ENCODE results near the gene ASPSCR1. TPM values are rescaled to one million over a fixed set of nuclear protein-coding genes. Genes with fewer than 3 reads are reported as not detected.

ASPSCR1 gene
- total and polyA plus RNA-seq, 2 of the 8 experiments (the other 6 are each of a cell fraction or from before 2014, with no cell fraction given): 33.3 to 43.7 TPM

- no peak for TF ChIP-seq POU5F1 (IDR thresholded peaks at IDR 0.05; ENCODE audit: low read depth, low read length)
- no peak for TF ChIP-seq KDM4A (IDR thresholded peaks at IDR 0.05; ENCODE audit: low read depth, low read length, severe bottlenecking)
- TF ChIP-seq RNF2 (IDR thresholded peaks at IDR 0.05; ENCODE audit: borderline replicate concordance, low read depth, low read length, missing control alignments, poor library complexity, severe bottlenecking): no peak
- TF ChIP-seq EZH2 (IDR thresholded peaks at IDR 0.05; ENCODE audit: low read depth, low read length, severe bottlenecking): no peak
- TF ChIP-seq CBX8 (IDR thresholded peaks at IDR 0.05; ENCODE audit: borderline replicate concordance, low read depth, low read length): no peak
- no peak for TF ChIP-seq RAD21 (IDR thresholded peaks at IDR 0.05 in 1 of 2, conservative IDR thresholded peaks at IDR 0.05 in 1 of 2; ENCODE audit: low read depth in 2 of 2, low read length in 2 of 2)
These were observed 87.2 kb downstream of the ASPSCR1 start (continued) for GRCh38 chr17:82064433-82065192.
